ENCODE measurements around the gene MOSPD3. TPM values are rescaled to one million over a fixed set of nuclear protein-coding genes. Genes with fewer than 3 reads are reported as not detected.
"Not testable (repeated sequence)": the region's sequence is repeated elsewhere in the genome, so short reads cannot be mapped to it uniquely, and the experiment has no call there.

MOSPD3 gene
- total and polyA plus RNA-seq, 4 donors: 8.9 to 54.7 (median 33.2) TPM

- Histone ChIP-seq H3K4me3 (ENCODE audit: low read depth, low read length) (peak within 1 kb of the TSS; percentile 48), H3K27me3 (ENCODE audit: control insufficient read depth, insufficient read depth, low read length) (peaks cover 17% of the 10 kb centered on the region), H3K4me1 (ENCODE audit: control insufficient read depth, insufficient read depth, low read length) (peaks cover 22% of the 10 kb centered on the region), H3K9me3 (ENCODE audit: control insufficient read depth, insufficient read depth, low read length) (no peaks in the 10 kb centered on the region), H3K36me3 (ENCODE audit: control insufficient read depth, insufficient read depth, low read length) (peaks cover 4% of the 10 kb centered on the region), H3K27ac (ENCODE audit: low read depth, low read length) (no peak within 1 kb of the TSS)
- DNase-seq (ENCODE audit: low read depth in 4 of 6, low spot score in 6 of 6): peak in 4 of 6 donors; percentile 71 to 96 (median 84)
- 4% methylated on average over 61 of the region's 63 CpGs for WGBS (ENCODE audit: insufficient coverage)
These were observed 43.8 kb downstream of the MOSPD3 start, which contains the start of gene ACTL6B for GRCh38 chr7:100655908-100656674. TSS of gene ACTL6B (minus strand) at chr7:100656448. CDS start at chr7:100656354, 94 bp downstream.

GRCh38 chr7:100662194-100662776, 49.9 kb downstream of the MOSPD3 start:
- H3K27me3 ChIP-seq (ENCODE audit: control insufficient read depth, insufficient read depth, low read length); H3K4me1 ChIP-seq (ENCODE audit: control insufficient read depth, insufficient read depth, low read length); H3K27ac ChIP-seq (ENCODE audit: low read depth, low read length); DNase-seq (ENCODE audit: low read depth in 4 of 6, low spot score in 6 of 6); H3K36me3 ChIP-seq (ENCODE audit: control insufficient read depth, insufficient read depth, low read length); H3K4me3 ChIP-seq (ENCODE audit: low read depth, low read length); H3K9me3 ChIP-seq (ENCODE audit: control insufficient read depth, insufficient read depth, low read length): not testable (repeated sequence)
- 74% methylated on average over 10 of the region's 12 CpGs for WGBS (ENCODE audit: insufficient coverage)

Small RNAs within 50 kb of the gene (small RNA-seq; reads per million reads assigned to genes)
- not detected for gene SAP25 (ENCODE audit: low replicate concordance)

Other genes with a start within 250 kb of the MOSPD3 start
- 1 to 10 TPM; 4.1 to 4.3 TPM for gene PILRA, start 239.1 kb upstream of the MOSPD3 start, total RNA-seq
- gene PILRA, start 239.1 kb upstream of the MOSPD3 start, polyA plus RNA-seq (ENCODE audit: insufficient read length in 2 of 2): 10 to 100 TPM in 1 of 2 donors, 1 to 10 TPM in 1; 6.6 to 10.6 TPM
- gene ZCWPW1, start 183.8 kb upstream of the MOSPD3 start, total RNA-seq: 1 to 10 TPM; 5.1 to 7.7 TPM
- 1 to 10 TPM; 6.6 to 8.0 TPM for gene ZCWPW1, start 183.8 kb upstream of the MOSPD3 start, polyA plus RNA-seq (ENCODE audit: insufficient read length in 2 of 2)
- 10 to 100 TPM; 18.5 to 37.9 TPM for gene MEPCE, start 182.7 kb upstream of the MOSPD3 start, total RNA-seq
- gene MEPCE, start 182.7 kb upstream of the MOSPD3 start, polyA plus RNA-seq (ENCODE audit: insufficient read length in 2 of 2): 10 to 100 TPM; 40.1 to 41.8 TPM
- gene PPP1R35, start 176.0 kb upstream of the MOSPD3 start, total RNA-seq: 10 to 100 TPM in 1 of 2 donors, 1 to 10 TPM in 1; 5.3 to 20.4 TPM
- gene PPP1R35, start 176.0 kb upstream of the MOSPD3 start, polyA plus RNA-seq (ENCODE audit: insufficient read length in 2 of 2): 10 to 100 TPM; 17.2 to 24.4 TPM
- gene SPACDR, start 148.3 kb upstream of the MOSPD3 start, total RNA-seq: 1 to 10 TPM; 2.0 to 2.1 TPM
- gene SPACDR, start 148.3 kb upstream of the MOSPD3 start, polyA plus RNA-seq (ENCODE audit: insufficient read length in 2 of 2): 10 to 100 TPM in 1 of 2 donors, 1 to 10 TPM in 1; 6.5 to 12.0 TPM
- 100 to 1,000 TPM in 1 of 2 donors, 10 to 100 TPM in 1; 67.4 to 141 TPM for gene TSC22D4, start 133.3 kb upstream of the MOSPD3 start, total RNA-seq
- gene TSC22D4, start 133.3 kb upstream of the MOSPD3 start, polyA plus RNA-seq (ENCODE audit: insufficient read length in 2 of 2): 100 to 1,000 TPM; 326 to 376 TPM
- 10 to 100 TPM; 12.0 to 12.6 TPM for gene NYAP1, start 128.6 kb upstream of the MOSPD3 start, total RNA-seq
- 10 to 100 TPM; 62.2 to 63.4 TPM for gene NYAP1, start 128.6 kb upstream of the MOSPD3 start, polyA plus RNA-seq (ENCODE audit: insufficient read length in 2 of 2)
- gene AGFG2, start 73.3 kb upstream of the MOSPD3 start, total RNA-seq: 10 to 100 TPM; 10.6 to 16.1 TPM
- 10 to 100 TPM; 18.3 to 21.0 TPM for gene AGFG2, start 73.3 kb upstream of the MOSPD3 start, polyA plus RNA-seq (ENCODE audit: insufficient read length in 2 of 2)
- 1 to 10 TPM in 1 of 2 donors, not detected in 1; 1.9 TPM for gene SAP25, start 38.6 kb upstream of the MOSPD3 start, total RNA-seq
- 1 to 10 TPM; 3.4 to 9.8 TPM for gene SAP25, start 38.6 kb upstream of the MOSPD3 start, polyA plus RNA-seq (ENCODE audit: insufficient read length in 2 of 2)
- 10 to 100 TPM in 1 of 2 donors, 1 to 10 TPM in 1; 9.6 to 17.2 TPM for gene LRCH4, start 26.4 kb upstream of the MOSPD3 start, total RNA-seq
- gene LRCH4, start 26.4 kb upstream of the MOSPD3 start, polyA plus RNA-seq (ENCODE audit: insufficient read length in 2 of 2): 10 to 100 TPM; 41.0 to 61.3 TPM
- 1 to 10 TPM in 1 of 2 donors, under 1 TPM in 1; 0.40 to 2.0 TPM for gene FBXO24, start 26.2 kb upstream of the MOSPD3 start, total RNA-seq
- 1 to 10 TPM in 1 of 2 donors, under 1 TPM in 1; 0.95 to 2.6 TPM for gene FBXO24, start 26.2 kb upstream of the MOSPD3 start, polyA plus RNA-seq (ENCODE audit: insufficient read length in 2 of 2)
- 100 to 1,000 TPM in 1 of 2 donors, 10 to 100 TPM in 1; 71.6 to 201 TPM for gene PCOLCE, start 10.2 kb upstream of the MOSPD3 start, total RNA-seq
- 100 to 1,000 TPM in 1 of 2 donors, 10 to 100 TPM in 1; 97.7 to 180 TPM for gene PCOLCE, start 10.2 kb upstream of the MOSPD3 start, polyA plus RNA-seq (ENCODE audit: insufficient read length in 2 of 2)
- 1 to 10 TPM; 3.7 to 7.0 TPM for gene TFR2, start 29.0 kb downstream of the MOSPD3 start, total RNA-seq
- 10 to 100 TPM; 16.9 to 17.9 TPM for gene TFR2, start 29.0 kb downstream of the MOSPD3 start, polyA plus RNA-seq (ENCODE audit: insufficient read length in 2 of 2)
- gene ACTL6B, start 43.9 kb downstream of the MOSPD3 start, total RNA-seq: 10 to 100 TPM; 16.5 to 35.2 TPM
- 10 to 100 TPM; 83.1 to 89.8 TPM for gene ACTL6B, start 43.9 kb downstream of the MOSPD3 start, polyA plus RNA-seq (ENCODE audit: insufficient read length in 2 of 2)
- 10 to 100 TPM; 74.9 to 89.9 TPM for gene GNB2, start 61.2 kb downstream of the MOSPD3 start, total RNA-seq
- gene GNB2, start 61.2 kb downstream of the MOSPD3 start, polyA plus RNA-seq (ENCODE audit: insufficient read length in 2 of 2): 100 to 1,000 TPM; 340 to 353 TPM
- 10 to 100 TPM; 13.2 to 26.1 TPM for gene GIGYF1, start 81.7 kb downstream of the MOSPD3 start, total RNA-seq
- gene GIGYF1, start 81.7 kb downstream of the MOSPD3 start, polyA plus RNA-seq (ENCODE audit: insufficient read length in 2 of 2): 10 to 100 TPM; 41.7 to 53.7 TPM
- 10 to 100 TPM; 26.2 to 45.2 TPM for gene POP7, start 93.6 kb downstream of the MOSPD3 start, total RNA-seq
- gene POP7, start 93.6 kb downstream of the MOSPD3 start, polyA plus RNA-seq (ENCODE audit: insufficient read length in 2 of 2): 10 to 100 TPM; 59.3 to 65.3 TPM
- under 1 TPM in 1 of 2 donors, not detected in 1; 0.28 TPM for gene EPO, start 107.9 kb downstream of the MOSPD3 start, total RNA-seq
- gene EPO, start 107.9 kb downstream of the MOSPD3 start, polyA plus RNA-seq (ENCODE audit: insufficient read length in 2 of 2): under 1 TPM; 0.44 TPM
- gene ZAN, start 121.1 kb downstream of the MOSPD3 start, total RNA-seq: not detected
- not detected for gene ZAN, start 121.1 kb downstream of the MOSPD3 start, polyA plus RNA-seq (ENCODE audit: insufficient read length in 2 of 2)
- gene EPHB4, start 215.0 kb downstream of the MOSPD3 start, total RNA-seq: 10 to 100 TPM; 16.2 to 52.1 TPM
- 10 to 100 TPM; 17.3 to 25.0 TPM for gene EPHB4, start 215.0 kb downstream of the MOSPD3 start, polyA plus RNA-seq (ENCODE audit: insufficient read length in 2 of 2)
- gene SLC12A9, start 240.2 kb downstream of the MOSPD3 start, total RNA-seq: 10 to 100 TPM; 13.8 to 21.2 TPM
- gene SLC12A9, start 240.2 kb downstream of the MOSPD3 start, polyA plus RNA-seq (ENCODE audit: insufficient read length in 2 of 2): 10 to 100 TPM; 34.8 to 48.3 TPM